Peyer's patch (tissue), 4 donors: ENCODE measurements around the gene AQP6. TPM values are rescaled to one million over a fixed set of nuclear protein-coding genes. Genes with fewer than 3 reads are reported as not detected.
"Not testable (repeated sequence)": the region's sequence is repeated elsewhere in the genome, so short reads cannot be mapped to it uniquely, and the experiment has no call there.

Source experiments
- DNase-seq, 3 donors: peaks; one replicate each; pipeline ENCODE4 v3.0.0-alpha.2; 2017 to 2019
- H3K27ac ChIP-seq, 4 donors: fragments of 200-600 bp; sonication (generic); one replicate each; pipeline ENCODE4 v1.5.1; 2016 to 2019
- H3K27me3 ChIP-seq, 2 donors: fragments of 200-600 bp; sonication (generic); one replicate each; pipeline ENCODE4 v1.5.1; 2019
- H3K36me3 ChIP-seq, 3 donors: fragments of 200-600 bp; sonication (generic); one replicate each; pipeline ENCODE4 v1.5.1; 2016 to 2019
- H3K4me1 ChIP-seq, 4 donors: fragments of 200-600 bp; sonication (generic); one replicate each; pipeline ENCODE4 v1.5.1; 2016 to 2019
- H3K4me3 ChIP-seq, 4 donors: fragments of 200-600 bp; sonication (generic); 1 replicate in 3 of 4; 2 replicates in 1 of 4; pipeline ENCODE4 v1.5.1; 2016 to 2019; ENCODE audit warnings: mild to moderate bottlenecking in 1 of 4
- H3K9me3 ChIP-seq, 4 donors: fragments of 200-600 bp; sonication (generic); one replicate each; pipeline ENCODE4 v1.5.1; 2016 to 2019; ENCODE audit warnings: mild to moderate bottlenecking in 1 of 4
- POLR2A ChIP-seq, 2 donors: fragments of 450-650 bp; IDR thresholded peaks; one replicate each; pipeline ENCODE4 v1.5.1; 2017; ENCODE audit warnings: antibody characterized with exemption in 2 of 2, mild to moderate bottlenecking in 2 of 2, moderate library complexity in 2 of 2
- total RNA-seq, 4 donors: library from RNA; depleted of rRNA; stranded (reverse); fragments of >200 nt; gene quantifications; one replicate each; pipeline ENCODE4 v1.1.0, GENCODE V29; 2016
- TF ChIP-seq, protein P1 (sequence below), 6 experiments: fragments of 450-650 bp in 4 of 6; fragments of 200-600 bp in 2 of 6; sonication (generic) in 1 of 6; IDR thresholded peaks; one replicate each; pipeline ENCODE4 v1.5.1; 2017 to 2019; ENCODE audit warnings: antibody characterized with exemption in 6 of 6, mild to moderate bottlenecking in 3 of 6, moderate library complexity in 1 of 6

The AQP6 gene
- total RNA-seq, 4 donors from 2014 or later, result not detected

DNA sequence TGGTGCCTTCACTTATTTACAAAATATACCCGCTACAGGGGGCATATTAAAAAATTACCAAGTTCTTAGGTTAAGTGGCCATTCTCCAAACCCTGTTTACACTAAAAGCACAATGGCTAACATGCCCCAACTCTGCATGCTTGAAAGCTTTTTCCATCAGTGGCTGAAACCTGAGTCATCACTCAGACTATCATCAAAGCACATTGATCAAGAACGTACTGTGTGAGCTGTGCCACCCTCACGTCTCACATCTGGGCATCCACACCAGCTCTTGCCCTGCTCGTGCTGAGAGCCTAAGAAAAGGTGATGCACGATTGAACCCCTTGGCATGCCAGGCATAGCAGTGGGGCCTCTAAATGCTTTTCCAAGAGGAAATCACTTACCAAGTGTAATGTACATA, 13.2 kb downstream of the AQP6 start:
- H3K9me3 ChIP-seq, result no peaks in the 10 kb centered on the region
- no peak overlapping the region for H3K27ac ChIP-seq
- H3K27me3 ChIP-seq, result no peaks in the 10 kb centered on the region
- no peak for TF ChIP-seq POLR2A (IDR thresholded peaks at IDR 0.05)
- TF ChIP-seq, protein P1, sequence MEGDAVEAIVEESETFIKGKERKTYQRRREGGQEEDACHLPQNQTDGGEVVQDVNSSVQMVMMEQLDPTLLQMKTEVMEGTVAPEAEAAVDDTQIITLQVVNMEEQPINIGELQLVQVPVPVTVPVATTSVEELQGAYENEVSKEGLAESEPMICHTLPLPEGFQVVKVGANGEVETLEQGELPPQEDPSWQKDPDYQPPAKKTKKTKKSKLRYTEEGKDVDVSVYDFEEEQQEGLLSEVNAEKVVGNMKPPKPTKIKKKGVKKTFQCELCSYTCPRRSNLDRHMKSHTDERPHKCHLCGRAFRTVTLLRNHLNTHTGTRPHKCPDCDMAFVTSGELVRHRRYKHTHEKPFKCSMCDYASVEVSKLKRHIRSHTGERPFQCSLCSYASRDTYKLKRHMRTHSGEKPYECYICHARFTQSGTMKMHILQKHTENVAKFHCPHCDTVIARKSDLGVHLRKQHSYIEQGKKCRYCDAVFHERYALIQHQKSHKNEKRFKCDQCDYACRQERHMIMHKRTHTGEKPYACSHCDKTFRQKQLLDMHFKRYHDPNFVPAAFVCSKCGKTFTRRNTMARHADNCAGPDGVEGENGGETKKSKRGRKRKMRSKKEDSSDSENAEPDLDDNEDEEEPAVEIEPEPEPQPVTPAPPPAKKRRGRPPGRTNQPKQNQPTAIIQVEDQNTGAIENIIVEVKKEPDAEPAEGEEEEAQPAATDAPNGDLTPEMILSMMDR (IDR thresholded peaks at IDR 0.05), result no peak
- H3K4me1 ChIP-seq, result peaks cover 0 to 5% (median 0%) of the 10 kb centered on the region in 4 donors
- H3K36me3 ChIP-seq, result peaks cover 0 to 13% (median 0%) of the 10 kb centered on the region in 3 donors
- no peak for DNase-seq
- no peak overlapping the region for H3K4me3 ChIP-seq

DNA sequence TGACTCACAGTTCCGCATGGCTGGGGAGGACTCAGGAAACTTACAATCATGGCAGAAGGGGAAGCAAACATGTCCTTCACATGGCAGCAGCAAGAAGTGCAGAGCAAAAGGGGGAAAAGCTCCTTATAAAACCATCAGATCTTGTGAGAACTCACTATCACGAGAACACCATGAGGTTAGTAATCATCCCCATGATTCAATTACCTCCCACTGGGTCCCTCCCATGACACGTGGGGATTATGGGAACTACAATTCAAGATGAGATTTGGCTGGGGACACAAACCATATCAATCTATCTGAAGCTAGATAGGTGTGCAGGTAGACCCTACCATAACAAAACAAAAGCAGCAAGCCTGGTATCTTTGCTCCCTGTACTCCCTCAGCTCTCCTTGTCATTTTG, 13.7 kb downstream of the AQP6 start:
- H3K27ac ChIP-seq, H3K4me1 ChIP-seq, H3K4me3 ChIP-seq, H3K9me3 ChIP-seq, H3K27me3 ChIP-seq, DNase-seq: not testable (repeated sequence)
- H3K36me3 ChIP-seq, result peaks cover 0 to 13% (median 0%) of the 10 kb centered on the region in 3 donors

DNA sequence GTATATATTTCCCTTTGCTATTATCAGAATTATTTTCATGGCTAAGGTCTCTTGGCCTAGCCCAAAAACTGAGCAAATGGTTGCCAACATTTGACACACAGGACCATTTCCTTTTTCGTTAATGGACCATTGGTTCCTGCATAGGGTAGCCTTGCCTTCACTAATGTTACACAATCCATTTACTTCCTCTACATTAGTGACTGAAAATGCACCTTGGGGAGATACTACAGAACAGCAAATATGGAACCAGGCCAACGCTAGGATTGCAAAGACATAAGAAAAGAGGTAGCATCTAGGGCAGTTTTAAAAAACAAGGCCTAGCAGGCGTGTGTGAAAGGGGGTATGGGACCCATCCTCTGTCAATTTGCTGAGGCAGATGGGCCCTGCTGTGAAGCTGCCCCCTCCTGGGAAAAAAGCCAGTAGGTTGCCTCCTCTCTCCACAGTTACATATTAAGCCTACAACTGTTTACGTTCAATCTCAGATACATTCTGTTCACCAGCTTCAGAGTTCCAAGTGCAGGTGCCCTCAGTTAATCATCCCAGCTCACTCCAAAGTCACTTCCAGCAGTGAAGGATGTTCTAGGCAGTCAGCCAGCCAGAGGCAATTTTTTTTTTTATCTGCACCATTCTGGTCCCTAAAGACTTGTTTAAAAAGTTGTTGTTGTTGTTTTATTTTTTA, 15.0 kb downstream of the AQP6 start:
- TF ChIP-seq POLR2A (IDR thresholded peaks at IDR 0.05), result no peak
- TF ChIP-seq, protein P1 (IDR thresholded peaks at IDR 0.05), result no peak
- Histone ChIP-seq H3K36me3 (peaks cover 0 to 25% (median 0%) of the 10 kb centered on the region in 3 donors), H3K27ac (no peak overlapping the region), H3K4me1 (peaks cover 0 to 5% (median 0%) of the 10 kb centered on the region in 4 donors), H3K9me3 (no peaks in the 10 kb centered on the region), H3K27me3 (no peaks in the 10 kb centered on the region), H3K4me3 (no peak overlapping the region)
- no peak for DNase-seq

DNA sequence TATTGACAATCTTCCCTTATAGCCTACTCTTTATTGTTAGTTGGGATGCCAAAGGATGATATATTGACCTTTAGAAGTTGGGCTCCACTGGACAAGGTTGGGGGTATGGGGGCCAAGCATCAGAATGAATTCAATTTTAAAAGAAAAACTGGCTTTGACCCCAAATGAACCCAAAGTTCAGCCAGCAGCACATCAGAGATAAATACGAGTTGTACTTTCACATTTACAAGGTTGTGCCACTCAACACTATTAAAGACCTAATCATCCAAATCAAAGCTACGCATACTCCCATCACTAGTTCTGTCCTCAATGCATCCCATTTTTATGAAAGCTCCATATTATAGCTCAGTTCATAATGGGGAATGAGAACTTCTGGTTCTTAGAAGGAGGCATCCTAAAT, 16.7 kb downstream of the AQP6 start:
- not testable (repeated sequence) for H3K27me3 ChIP-seq, H3K9me3 ChIP-seq, H3K4me3 ChIP-seq, H3K27ac ChIP-seq, DNase-seq, H3K4me1 ChIP-seq
- peaks cover 0 to 35% (median 0%) of the 10 kb centered on the region in 3 donors for H3K36me3 ChIP-seq

DNA sequence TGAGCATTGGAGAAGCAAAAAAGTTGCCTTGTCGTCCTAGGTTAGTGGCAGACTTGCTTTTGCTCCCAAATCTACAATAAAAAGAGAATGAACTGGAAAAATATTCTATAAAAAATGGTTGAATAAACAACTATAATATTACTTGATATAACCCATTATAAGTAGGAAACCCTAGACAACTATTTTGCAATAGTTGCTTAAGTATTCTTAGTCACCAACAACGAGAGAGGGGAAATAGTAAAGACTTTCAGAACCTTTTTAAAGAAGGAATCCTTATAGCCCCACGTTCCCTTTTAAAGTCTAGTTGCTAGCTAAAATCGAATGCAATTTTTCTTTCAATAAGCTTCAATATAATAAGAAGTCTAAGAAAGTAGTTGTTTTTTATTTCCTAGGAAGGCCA, 17.5 kb downstream of the AQP6 start:
- TF ChIP-seq, protein P1 (IDR thresholded peaks at IDR 0.05), result no peak
- no peak for TF ChIP-seq POLR2A (IDR thresholded peaks at IDR 0.05)

DNA sequence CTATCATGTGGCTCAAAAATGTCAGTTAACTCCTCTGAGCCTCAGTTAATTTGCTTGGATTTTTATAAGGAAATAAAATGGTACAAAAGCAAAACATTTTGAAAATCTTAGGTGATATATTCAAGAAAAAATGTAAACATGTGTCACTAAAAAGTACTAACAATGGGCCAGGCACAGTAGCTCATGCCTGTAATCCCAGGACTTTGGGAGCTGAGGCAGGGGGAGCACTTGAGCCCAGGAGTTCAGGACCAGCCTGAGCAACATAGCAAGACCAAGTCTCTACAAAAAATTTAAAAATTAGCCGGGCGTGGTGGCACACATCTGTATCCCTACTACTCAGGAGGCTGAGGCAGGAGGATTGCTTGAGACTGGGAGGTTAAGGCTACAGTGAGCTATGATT, 25.7 kb downstream of the AQP6 start:
- H3K4me3 ChIP-seq, result no peak overlapping the region
- TF ChIP-seq, protein P1 (IDR thresholded peaks at IDR 0.05), result no peak
- H3K4me1 ChIP-seq, result no peaks in the 10 kb centered on the region
- no peak for DNase-seq
- no peaks in the 10 kb centered on the region for H3K9me3 ChIP-seq
- peaks cover 0 to 60% (median 0%) of the 10 kb centered on the region in 3 donors for H3K36me3 ChIP-seq
- no peak overlapping the region for H3K27ac ChIP-seq
- H3K27me3 ChIP-seq, result no peaks in the 10 kb centered on the region

More for the DNA sequence above, 17.5 kb downstream of the AQP6 start:
- no peaks in the 10 kb centered on the region for H3K27me3 ChIP-seq
- H3K9me3 ChIP-seq, result no peaks in the 10 kb centered on the region
- H3K4me3 ChIP-seq, result no peak overlapping the region
- H3K27ac ChIP-seq, result no peak overlapping the region
- no peaks in the 10 kb centered on the region for H3K4me1 ChIP-seq
- no peak for DNase-seq
- H3K36me3 ChIP-seq, result peaks cover 0 to 43% (median 0%) of the 10 kb centered on the region in 3 donors

DNA sequence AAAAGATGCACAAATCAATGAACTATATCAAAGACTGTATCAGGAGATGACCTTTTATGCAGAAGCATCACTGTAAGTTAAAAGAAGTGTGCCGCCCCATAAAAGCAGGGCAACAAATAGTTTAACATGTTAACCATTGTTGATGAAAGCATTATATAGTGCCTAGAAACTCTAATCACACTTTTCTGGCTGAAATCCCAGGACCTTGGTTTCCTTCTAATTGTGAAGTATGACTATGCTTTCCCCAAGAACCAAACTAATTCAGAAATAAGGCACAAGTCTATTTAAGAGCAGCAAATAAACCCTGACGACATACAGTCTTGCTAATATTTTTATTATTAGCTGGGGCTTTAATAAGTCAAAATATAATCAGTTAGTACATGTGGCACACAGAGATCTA, 30.8 kb downstream of the AQP6 start:
- no peak overlapping the region for H3K27ac ChIP-seq
- no peaks in the 10 kb centered on the region for H3K9me3 ChIP-seq
- no peak for TF ChIP-seq POLR2A (IDR thresholded peaks at IDR 0.05)
- TF ChIP-seq, protein P1 (IDR thresholded peaks at IDR 0.05), result no peak
- peaks cover 0 to 23% (median 0%) of the 10 kb centered on the region in 3 donors for H3K36me3 ChIP-seq
- no peak for DNase-seq
- H3K4me1 ChIP-seq, result no peaks in the 10 kb centered on the region
- H3K4me3 ChIP-seq, result no peak overlapping the region
- no peaks in the 10 kb centered on the region for H3K27me3 ChIP-seq
